H1 (cell line): ENCODE results near the gene NAA40. TPM values are rescaled to one million over a fixed set of nuclear protein-coding genes. Genes with fewer than 3 reads are reported as not detected.

Experiments used
- ASH2L ChIP-seq: fragments of 200-600, 300-600 bp; sonication (generic); IDR thresholded peaks from one replicate; pipeline ENCODE4 v1.7.1; 2017; ENCODE audit warnings: low read length
- CREB1 ChIP-seq: IDR thresholded peaks from 2 replicates; pipeline ENCODE4 v1.6.1; 2012; ENCODE audit warnings: inconsistent platforms
- GTF2F1 ChIP-seq: IDR thresholded peaks from 2 replicates; pipeline ENCODE4 v1.6.1; 2012; ENCODE audit warnings: low read depth, low read length, improper control_type of control experiment, borderline replicate concordance
- HDAC2 ChIP-seq, 2 experiments: fragments of 300-600 bp in 1 of 2; sonication (generic) in 1 of 2; IDR thresholded peaks; 2 replicates each; pipeline ENCODE4 v1.6.1; 2011 to 2012; ENCODE audit warnings: low read depth in 2 of 2, low read length in 2 of 2, mild to moderate bottlenecking in 2 of 2, moderate library complexity in 2 of 2, borderline replicate concordance in 1 of 2, inconsistent platforms in 1 of 2
- MAFK ChIP-seq: IDR thresholded peaks from 2 replicates; pipeline ENCODE4 v1.6.1; 2012; ENCODE audit warnings: low read depth, mild to moderate bottlenecking, improper control_type of control experiment, low read length
- RAD21 ChIP-seq, 2 experiments: IDR thresholded peaks in 1 of 2; conservative IDR thresholded peaks in 1 of 2; 2 replicates each; pipeline ENCODE4 v1.6.1; 2011; ENCODE audit warnings: low read depth in 2 of 2, low read length in 2 of 2, improper control_type of control experiment in 1 of 2, inconsistent platforms in 1 of 2, mild to moderate bottlenecking in 1 of 2, moderate library complexity in 1 of 2
- SUZ12 ChIP-seq: fragments of 200-600 bp; sonication (generic); IDR thresholded peaks from 2 replicates; pipeline ENCODE4 v1.6.1; 2012; ENCODE audit warnings: mild to moderate bottlenecking, inconsistent platforms, low read length, moderate library complexity, mixed read lengths
- polyA plus RNA-seq, 7 experiments: library from polyadenylated mRNA; depleted of rRNA in 3 of 7; stranded (reverse) in 5 of 7; unstranded in 2 of 7; fragments of >200 nt in 5 of 7; fragments of 200-250 nt in 2 of 7; gene quantifications; 1 replicate in 5 of 7; 2 replicates in 1 of 7; 4 replicates in 1 of 7; pipeline versions ENCODE4 v1.2.1 to v1.2.3, GENCODE V29; 2011 to 2013; ENCODE audit warnings: missing spikeins in 2 of 7, mixed read lengths in 2 of 7
- total RNA-seq: library from RNA; stranded (reverse); fragmentation: NEBNext Ultra II Directional; extraction: Animal tissue kit (Norgen Biotek cat#: 25700); gene quantifications from 2 replicates; pipeline ENCODE4 v1.2.1, GENCODE V29; 2021
- TF ChIP-seq, protein P1 (sequence below): IDR thresholded peaks from 2 replicates; pipeline ENCODE4 v1.6.1; 2012; ENCODE audit warnings: low read length, inconsistent platforms

Gene NAA40
- total and polyA plus RNA-seq, 2 of the 8 experiments (the other 6 are each of a cell fraction or from before 2014, with no cell fraction given), result 20.0 to 31.1 TPM

DNA sequence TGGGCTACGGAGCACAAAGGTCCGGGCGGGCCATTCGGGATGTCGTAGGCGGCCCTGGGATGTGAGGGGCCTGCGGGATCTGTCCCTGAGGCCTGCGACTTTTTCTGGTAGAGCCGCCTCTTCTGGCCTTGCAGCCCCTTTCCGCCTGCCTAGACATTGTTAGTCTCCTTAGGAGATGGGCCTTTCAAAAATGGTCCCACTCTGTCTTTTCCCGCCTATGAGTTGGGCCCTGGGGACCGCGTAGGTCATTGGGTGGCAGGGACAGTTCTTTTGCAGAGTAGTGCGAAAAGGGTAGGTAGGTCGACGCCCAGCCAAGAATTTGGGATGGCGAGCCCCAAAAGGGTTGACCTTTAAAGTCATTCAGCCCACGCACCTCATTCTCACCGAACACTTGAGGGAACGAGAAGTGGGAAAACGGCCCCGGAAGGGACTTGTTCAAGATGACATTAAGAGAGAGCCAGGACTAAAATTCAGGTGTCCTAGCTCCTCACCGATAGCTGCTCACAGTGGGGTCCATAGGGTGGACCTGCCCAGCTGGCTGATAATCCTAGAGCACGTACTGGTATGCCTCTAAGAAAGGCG is 48.2 kb downstream of the NAA40 start (continued):
- TF ChIP-seq, protein P1, sequence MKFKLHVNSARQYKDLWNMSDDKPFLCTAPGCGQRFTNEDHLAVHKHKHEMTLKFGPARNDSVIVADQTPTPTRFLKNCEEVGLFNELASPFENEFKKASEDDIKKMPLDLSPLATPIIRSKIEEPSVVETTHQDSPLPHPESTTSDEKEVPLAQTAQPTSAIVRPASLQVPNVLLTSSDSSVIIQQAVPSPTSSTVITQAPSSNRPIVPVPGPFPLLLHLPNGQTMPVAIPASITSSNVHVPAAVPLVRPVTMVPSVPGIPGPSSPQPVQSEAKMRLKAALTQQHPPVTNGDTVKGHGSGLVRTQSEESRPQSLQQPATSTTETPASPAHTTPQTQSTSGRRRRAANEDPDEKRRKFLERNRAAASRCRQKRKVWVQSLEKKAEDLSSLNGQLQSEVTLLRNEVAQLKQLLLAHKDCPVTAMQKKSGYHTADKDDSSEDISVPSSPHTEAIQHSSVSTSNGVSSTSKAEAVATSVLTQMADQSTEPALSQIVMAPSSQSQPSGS, result no peak
- TF ChIP-seq GTF2F1 (no peak), RAD21 (IDR thresholded peaks at IDR 0.05 in 1 of 2, conservative IDR thresholded peaks at IDR 0.05 in 1 of 2; ENCODE audit: low read depth in 2 of 2, low read length in 2 of 2) (no peak), ASH2L (no peak), HDAC2 (IDR thresholded peaks at IDR 0.05; ENCODE audit: borderline replicate concordance in 1 of 2, low read depth in 2 of 2, low read length in 2 of 2) (no peak; a peak in 1 of 4 replicates), CREB1 (no peak), SUZ12 (no peak), MAFK (no peak)
